ENCODE data around the gene MCTP2.

- TF ChIP-seq ZNF280C (tag by site-specific recombination; IDR thresholded peaks at IDR 0.05) (no peak), CTCF (tag by site-specific recombination; IDR thresholded peaks at IDR 0.05) (no peak), KLF1 (tag by site-specific recombination; IDR thresholded peaks at IDR 0.05) (no peak), INSM2 (tag by site-specific recombination; IDR thresholded peaks at IDR 0.05) (no peak), SALL2 (tag by site-specific recombination; IDR thresholded peaks at IDR 0.05; ENCODE audit: borderline replicate concordance) (no peak), ATF2 (tag by site-specific recombination; IDR thresholded peaks at IDR 0.05; ENCODE audit: low read depth) (no peak), YY2 (tag by site-specific recombination; IDR thresholded peaks at IDR 0.05) (no peak), ZNF777 (tag by site-specific recombination; IDR thresholded peaks at IDR 0.05; ENCODE audit: borderline replicate concordance) (no peak), ZNF24 (tag by site-specific recombination; IDR thresholded peaks at IDR 0.05) (no peak), ZNF791 (tag by site-specific recombination; IDR thresholded peaks at IDR 0.05) (no peak)
Measured at GRCh38 chr15:94421706-94422105, 190.3 kb downstream of the MCTP2 start.
